T-cell (primary cell): Measurements from ENCODE around the gene ZNF678. TPM values are rescaled to one million over a fixed set of nuclear protein-coding genes. Genes with fewer than 3 reads are reported as not detected.

Experiments used
- ATAC-seq, 4 experiments: fragments of 200-7000 bp in 3 of 4; fragments of 150-1000 bp in 1 of 4; cut with Tn5 transposase; replicated peaks in 1 of 4; 1 replicate in 3 of 4; 2 replicates in 1 of 4; pipeline ENCODE4 v1.10.0; 2021; ENCODE audit warnings: moderate library complexity in 3 of 4, mild to moderate bottlenecking in 2 of 4, moderate number of reproducible peaks in 1 of 4
- CTCF ChIA-PET, 2 donors: fragments of 300-600 bp; sonication (Branson Sonifier 250); formaldehyde crosslinking; loops; one replicate each; lab custom pipeline; 2022; ENCODE audit warnings: antibody characterized with exemption in 2 of 2; lab: Charles Lee
- POLR2A ChIA-PET, 2 donors: fragments of 300-600 bp; sonication (Branson Sonifier 250); formaldehyde crosslinking; loops; one replicate each; lab custom pipeline; 2022; ENCODE audit warnings: antibody characterized with exemption in 2 of 2; lab: Charles Lee
- DNase-seq, 35 experiments: peaks; one replicate each; pipeline versions ENCODE4 v3.0.0 to v3.0.0-alpha.2; 2013 to 2023
- H3K27ac ChIP-seq: one replicate; pipeline ENCODE4 v1.5.1; 2013; ENCODE audit warnings: low read length
- H3K27me3 ChIP-seq, 2 experiments: replicated peaks in 1 of 2; 1 replicate in 1 of 2; 2 replicates in 1 of 2; pipeline versions ENCODE4 v1.6.1 to v1.7.0; 2013; ENCODE audit warnings: low read length in 1 of 2, mixed read lengths in 1 of 2; ENCODE audit not compliant: control insufficient read depth in 2 of 2, insufficient read depth in 2 of 2; ENCODE audit errors: extremely low read depth in 1 of 2
- H3K36me3 ChIP-seq, 2 donors: 1 replicate in 1 of 2; 2 replicates in 1 of 2; pipeline versions ENCODE4 v1.6.1 to v1.7.0; 2013; ENCODE audit warnings: low read length in 1 of 2; ENCODE audit not compliant: control insufficient read depth in 2 of 2, insufficient read depth in 1 of 2; ENCODE audit errors: extremely low read depth in 1 of 2
- H3K4me1 ChIP-seq, 2 experiments: 1 replicate in 1 of 2; 2 replicates in 1 of 2; pipeline versions ENCODE4 v1.6.1 to v1.7.0; 2013; ENCODE audit warnings: low read length in 2 of 2, mixed read lengths in 1 of 2; ENCODE audit not compliant: insufficient read depth in 2 of 2, control insufficient read depth in 1 of 2; ENCODE audit errors: extremely low read depth in 1 of 2
- H3K4me3 ChIP-seq, 2 donors: 1 replicate in 1 of 2; 2 replicates in 1 of 2; pipeline versions ENCODE4 v1.5.1 to v1.7.0; 2013; ENCODE audit warnings: mild to moderate bottlenecking in 2 of 2, low read length in 1 of 2, moderate library complexity in 1 of 2; ENCODE audit not compliant: control insufficient read depth in 1 of 2; ENCODE audit errors: extremely low read depth in 1 of 2
- H3K9me3 ChIP-seq: 2 replicates; pipeline ENCODE4 v1.7.0; 2013
- H3K27ac Mint-ChIP-seq, 2 donors: one replicate each; pipeline ENCODE4 v1.8.0; 2020 to 2021; ENCODE audit warnings: mild to moderate bottlenecking in 2 of 2, mixed read lengths in 2 of 2
- H3K27me3 Mint-ChIP-seq, 2 donors: one replicate each; pipeline ENCODE4 v1.8.0; 2021 to 2022; ENCODE audit warnings: mixed read lengths in 2 of 2
- H3K36me3 Mint-ChIP-seq: one replicate; pipeline ENCODE4 v1.8.0; 2021; ENCODE audit warnings: mixed read lengths
- H3K4me1 Mint-ChIP-seq, 3 donors: one replicate each; pipeline ENCODE4 v1.8.0; 2020 to 2022; ENCODE audit warnings: mixed read lengths in 3 of 3, mild to moderate bottlenecking in 1 of 3
- H3K4me3 Mint-ChIP-seq, 3 donors: one replicate each; pipeline ENCODE4 v1.8.0; 2020 to 2022; ENCODE audit warnings: mild to moderate bottlenecking in 3 of 3, mixed read lengths in 3 of 3, moderate library complexity in 3 of 3
- H3K9me3 Mint-ChIP-seq, 3 donors: one replicate each; pipeline ENCODE4 v1.8.0; 2020 to 2022; ENCODE audit warnings: mixed read lengths in 3 of 3
- WGBS: methylation state at CpG from one replicate; pipeline ENCODE4 v1.1.5; 2013; ENCODE audit warnings: missing lambda C conversion rate; ENCODE audit not compliant: insufficient coverage; 5-methylcytosine and 5-hydroxymethylcytosine counted together
- total RNA-seq, 35 experiments: library from RNA in 6 of 35; stranded (reverse) in 6 of 35; fragments of 120-200 nt in 1 of 35; gene quantifications; one replicate each; pipeline versions ENCODE4 v1.2.1 to v1.2.4 and lab custom pipeline; 2013 to 2026

The ZNF678 gene
- total RNA-seq: 1 to 10 TPM; 7.2 to 8.8 (median 7.4) TPM
- total RNA-seq (2013): 19.2 TPM
- 8.6 to 35.4 (median 19.7) reads per million in 29 experiments for total RNA-seq (lab: John Stamatoyannopoulos, UW)

- ATAC-seq (peak; percentile 88 to 95 (median 94)), DNase-seq (peak; percentile 71 to 92 (median 82))
- Mint-ChIP-seq H3K27me3 (peaks cover 24 to 26% of the 10 kb centered on the region in 2 donors), H3K27ac (peak within 1 kb of the TSS; percentile 79 to 84), H3K9me3 (no peaks in the 10 kb centered on the region), H3K4me1 (peaks cover 30 to 52% (median 42%) of the 10 kb centered on the region in 3 donors), H3K36me3 (peaks cover 15% of the 10 kb centered on the region), H3K4me3 (peak within 1 kb of the TSS; percentile 88 to 97 (median 88))
- Histone ChIP-seq H3K36me3 (peaks cover 0 to 5% of the 10 kb centered on the region in 2 donors), H3K4me1 (peaks cover 6 to 30% of the 10 kb centered on the region in 2 experiments), H3K4me3 (peak within 1 kb of the TSS; percentile 89 to 91), H3K9me3 (no peaks in the 10 kb centered on the region), H3K27me3 (peaks cover 0 to 38% of the 10 kb centered on the region in 2 experiments), H3K27ac (peak within 1 kb of the TSS; percentile 78)
- WGBS: under 1% methylated on average over 37 of the region's 39 CpGs
- CTCF ChIA-PET: interaction anchor here (0.7 to 2.6 kb wide), 4 partner anchors 17 to 24 kb away, joined by 3 to 15 read pairs (median 3); no protein-coding TSS in a partner anchor
- POLR2A ChIA-PET: interaction anchor here in 1 of 2 donors (0.6 kb wide), 1 partner anchor 15 kb away, joined by 3 read pairs; no protein-coding TSS in a partner anchor
These were observed at the start of gene ZNF678 for GRCh38 chr1:227563324-227564201. Gene ZNF678, plus strand, starts transcription at chr1:227563556. Its CDS starts 87,436 bp downstream, at chr1:227650992.

- H3K4me1 Mint-ChIP-seq: no peaks in the 10 kb centered on the region
- POLR2A ChIA-PET: no interaction called here
- 100% methylated on average over 1 of the region's 4 CpGs for WGBS
- DNase-seq (no peak), ATAC-seq (no peak)
- CTCF ChIA-PET: no interaction called here
- H3K27me3 Mint-ChIP-seq: peaks cover 3 to 6% of the 10 kb centered on the region in 2 donors
- Histone ChIP-seq H3K36me3 (no peaks in the 10 kb centered on the region), H3K4me1 (no peaks in the 10 kb centered on the region), H3K4me3 (no peak overlapping the region), H3K27me3 (peaks cover 0 to 8% of the 10 kb centered on the region in 2 experiments), H3K9me3 (no peaks in the 10 kb centered on the region), H3K27ac (no peak overlapping the region)
- H3K9me3 Mint-ChIP-seq: no peaks in the 10 kb centered on the region
- H3K27ac Mint-ChIP-seq: no peak overlapping the region
- H3K36me3 Mint-ChIP-seq: no peaks in the 10 kb centered on the region
- H3K4me3 Mint-ChIP-seq: no peak overlapping the region
These were observed 44.5 kb upstream of the ZNF678 start for GRCh38 chr1:227518876-227519275.

- Mint-ChIP-seq H3K4me1 (no peaks in the 10 kb centered on the region), H3K27ac (no peak overlapping the region), H3K27me3 (peaks cover 3 to 4% of the 10 kb centered on the region in 2 donors), H3K9me3 (peaks cover 5 to 13% (median 8%) of the 10 kb centered on the region in 3 donors), H3K36me3 (no peaks in the 10 kb centered on the region), H3K4me3 (no peak overlapping the region)
- Histone ChIP-seq H3K36me3 (no peaks in the 10 kb centered on the region), H3K9me3 (no peaks in the 10 kb centered on the region), H3K4me1 (no peaks in the 10 kb centered on the region), H3K27ac (no peak overlapping the region), H3K4me3 (no peak overlapping the region), H3K27me3 (peaks cover 0 to 8% of the 10 kb centered on the region in 2 experiments)
- ChIA-PET POLR2A (interaction anchor here in 1 of 2 donors (0.7 kb wide), 1 partner anchor 180 kb away, joined by 7 read pairs; no protein-coding TSS in a partner anchor), CTCF (no interaction called here)
- no peak for ATAC-seq
- DNase-seq: no peak
- WGBS: 72% methylated on average over 11 of the region's 11 CpGs
These were observed 41.6 kb upstream of the ZNF678 start for GRCh38 chr1:227521782-227522181.

- CTCF ChIA-PET: no interaction called here
- Histone ChIP-seq H3K9me3 (peaks cover 2% of the 10 kb centered on the region), H3K27ac (no peak overlapping the region)
These were observed 36.8 kb upstream of the ZNF678 start for GRCh38 chr1:227526524-227526923.

GRCh38 chr1:227532019-227532619, 31.2 kb upstream of the ZNF678 start:
- no peak overlapping the region for H3K4me3 Mint-ChIP-seq
- H3K4me1 ChIP-seq: no peaks in the 10 kb centered on the region
- peaks cover 27 to 56% (median 41%) of the 10 kb centered on the region in 3 donors for H3K9me3 Mint-ChIP-seq
- peaks cover 2% of the 10 kb centered on the region for H3K9me3 ChIP-seq
- ChIA-PET POLR2A (no interaction called here), CTCF (no interaction called here)
- ATAC-seq (no peak), DNase-seq (no peak)
- H3K27ac ChIP-seq: no peak overlapping the region
- 100% methylated on average over 1 of the region's 3 CpGs for WGBS
- H3K27ac Mint-ChIP-seq: no peak overlapping the region
- H3K4me3 ChIP-seq: no peak overlapping the region
- H3K36me3 ChIP-seq: no peaks in the 10 kb centered on the region
- peaks cover 4 to 8% of the 10 kb centered on the region in 2 donors for H3K27me3 Mint-ChIP-seq
- no peaks in the 10 kb centered on the region for H3K4me1 Mint-ChIP-seq
- peaks cover 5% of the 10 kb centered on the region for H3K36me3 Mint-ChIP-seq
- peaks cover 0 to 10% of the 10 kb centered on the region in 2 experiments for H3K27me3 ChIP-seq

More at GRCh38 chr1:227526524-227526923, 36.8 kb upstream of the ZNF678 start:
- Mint-ChIP-seq H3K4me1 (no peaks in the 10 kb centered on the region), H3K9me3 (peaks cover 30 to 60% (median 50%) of the 10 kb centered on the region in 3 donors), H3K36me3 (peaks cover 7% of the 10 kb centered on the region), H3K27ac (no peak overlapping the region), H3K27me3 (peaks cover 6 to 10% of the 10 kb centered on the region in 2 donors), H3K4me3 (no peak overlapping the region)
- DNase-seq (no peak), ATAC-seq (no peak)
- no CpG with 5 or more reads among the region's 2 CpGs for WGBS
- POLR2A ChIA-PET: interaction anchor here in 1 of 2 donors (0.6 kb wide), 1 partner anchor 41 kb away, joined by 3 read pairs; no protein-coding TSS in a partner anchor
- H3K4me1 ChIP-seq: no peaks in the 10 kb centered on the region
- peaks cover 0 to 8% of the 10 kb centered on the region in 2 experiments for H3K27me3 ChIP-seq
- H3K4me3 ChIP-seq: no peak overlapping the region
- no peaks in the 10 kb centered on the region for H3K36me3 ChIP-seq
